ENCODE measurements around the gene OSBPL9. TPM values are rescaled to one million over a fixed set of nuclear protein-coding genes. Genes with fewer than 3 reads are reported as not detected.
"Not testable (repeated sequence)": the region's sequence is repeated elsewhere in the genome, so short reads cannot be mapped to it uniquely, and the experiment has no call there.

Gene OSBPL9
- total RNA-seq, 1 donor from 2014 or later = 78.7 TPM

DNA sequence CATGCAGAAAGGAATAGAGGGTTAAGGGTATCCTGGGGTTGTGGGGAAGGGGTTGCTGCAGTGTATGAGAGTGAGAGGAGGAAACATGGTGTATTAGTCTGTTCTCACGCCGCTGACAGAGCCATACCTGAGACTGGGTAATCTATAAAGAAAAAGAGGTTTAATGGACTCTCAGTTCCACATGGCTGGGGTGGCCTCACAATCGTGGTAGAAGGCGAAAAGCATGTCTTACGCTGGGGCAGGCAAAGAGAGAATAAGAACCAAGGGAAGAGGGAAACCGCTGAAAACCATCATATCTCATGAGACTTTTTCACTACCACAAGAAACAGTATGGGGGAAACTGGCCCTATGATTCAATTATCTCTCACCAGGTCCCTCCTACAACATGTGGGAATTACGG lies 17.7 kb downstream of the OSBPL9 start:
- FAIRE-seq (no peak), DNase-seq (ENCODE audit: low spot score in 2 of 2) (no peak)

DNA sequence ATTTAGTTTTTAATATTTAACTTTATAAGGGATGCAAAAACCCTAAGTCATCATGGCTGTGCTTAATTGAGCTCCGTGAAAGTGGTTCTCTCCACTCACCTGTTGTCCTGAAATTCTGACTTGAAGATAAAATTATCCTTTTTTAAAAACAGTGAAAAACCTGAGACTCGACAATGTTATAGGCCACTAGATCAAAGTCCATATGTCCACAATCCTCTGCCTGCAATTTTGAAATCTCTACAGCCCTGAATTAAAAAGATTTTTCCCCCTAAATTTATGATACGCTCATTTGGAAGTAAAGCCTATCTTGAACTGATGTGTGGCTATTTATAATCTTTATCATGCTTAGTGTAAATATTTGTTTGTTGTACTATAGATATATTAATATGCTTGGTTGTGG lies 18.7 kb downstream of the OSBPL9 start:
- FAIRE-seq (no peak), DNase-seq (ENCODE audit: low spot score in 2 of 2) (no peak)

DNA sequence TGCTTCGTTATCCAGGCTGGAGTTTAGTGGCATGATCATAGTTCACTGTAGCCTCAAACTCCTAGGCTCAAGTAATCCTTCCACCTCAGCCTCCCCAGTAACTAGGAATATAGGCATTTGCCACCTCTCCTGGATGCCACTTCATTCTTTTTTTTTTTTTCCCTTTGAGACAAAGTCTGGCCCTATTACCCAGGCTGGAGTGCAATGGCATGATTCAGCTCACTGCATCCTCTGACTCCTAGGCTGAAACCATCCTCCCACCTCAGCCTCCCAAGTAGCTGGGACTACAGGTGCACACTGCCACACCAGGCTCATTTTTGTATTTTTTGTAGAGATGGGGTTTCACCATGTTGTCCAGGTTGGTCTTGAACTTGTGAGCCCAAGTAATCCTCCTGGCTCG lies 19.3 kb downstream of the OSBPL9 start:
- FAIRE-seq (no peak), DNase-seq (ENCODE audit: low spot score in 2 of 2) (no peak)

DNA sequence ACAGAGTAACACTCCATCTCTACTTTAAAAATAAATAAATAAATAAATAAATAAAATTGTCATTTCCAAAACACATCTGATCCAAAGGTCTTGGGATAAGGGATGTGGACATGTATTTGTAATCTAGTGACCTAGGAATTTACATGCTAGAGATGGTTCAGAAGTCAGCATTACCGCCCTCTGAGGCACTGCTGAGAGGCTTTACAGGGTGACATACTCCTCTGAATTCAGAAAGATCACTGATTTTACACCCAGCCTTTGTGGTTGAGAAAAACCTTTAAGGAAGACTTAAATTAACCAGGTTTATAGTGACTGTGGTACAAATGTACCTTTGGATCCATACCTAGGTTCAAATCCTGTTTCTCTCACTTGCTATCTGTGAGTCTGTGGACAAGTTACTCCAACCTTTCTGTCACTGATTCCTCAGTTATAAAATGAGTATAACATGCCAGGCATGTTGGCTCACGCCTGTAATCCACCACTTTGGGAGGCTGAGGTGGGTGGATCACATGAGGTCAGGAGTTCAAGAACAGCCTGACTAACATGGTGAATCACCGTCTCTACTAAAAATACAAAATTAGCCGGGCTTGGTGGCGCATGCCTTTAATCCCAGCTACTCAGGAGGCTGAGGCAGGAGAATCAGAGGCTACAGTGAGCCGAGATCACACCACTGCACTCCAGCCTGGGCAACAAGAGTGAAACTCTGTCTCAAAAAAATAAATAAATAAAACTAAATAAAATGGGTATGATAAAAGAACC lies 20.1 kb downstream of the OSBPL9 start:
- FAIRE-seq (no peak), DNase-seq (ENCODE audit: low spot score in 2 of 2) (no peak)

DNA sequence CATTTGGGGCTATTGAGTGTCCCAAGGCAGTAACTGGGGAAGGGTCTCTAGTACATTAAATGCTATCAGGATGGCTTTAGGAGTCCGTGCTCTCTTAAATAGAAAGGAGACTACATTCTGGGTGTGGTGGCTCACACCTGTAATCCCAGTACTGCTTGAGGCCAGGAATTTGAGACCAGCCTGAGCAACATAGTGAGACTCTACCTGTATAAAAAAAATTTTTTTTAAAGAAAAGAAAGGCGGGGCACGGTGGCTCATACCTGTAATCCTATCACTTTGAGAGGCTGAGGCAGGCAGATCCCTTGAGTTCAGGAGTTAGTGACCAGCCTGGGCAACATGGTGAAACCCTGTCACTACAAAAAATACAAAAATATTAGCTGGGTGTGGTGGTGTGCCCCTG lies 21.5 kb downstream of the OSBPL9 start:
- DNase-seq (ENCODE audit: low spot score in 2 of 2) (no peak), FAIRE-seq (no peak)

DNA sequence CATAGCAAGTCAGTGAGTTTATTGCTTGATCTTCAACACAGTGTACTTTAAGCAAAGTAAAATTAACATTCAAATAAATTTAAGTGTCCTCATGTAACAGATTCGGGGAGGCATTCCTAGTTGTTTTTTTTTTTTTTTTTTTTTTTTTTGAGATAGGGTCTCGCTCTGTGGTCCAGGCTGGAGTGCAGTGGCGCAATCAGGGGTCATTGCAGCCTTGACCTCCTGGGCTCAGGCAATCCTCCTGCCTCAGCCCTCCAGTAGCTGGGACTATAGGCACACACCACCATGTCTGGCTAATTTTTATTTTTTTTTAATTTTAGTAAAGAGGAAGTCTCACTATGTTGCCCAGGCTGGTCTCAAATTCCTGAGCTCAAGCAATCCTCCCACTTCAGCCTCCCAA lies 22.8 kb downstream of the OSBPL9 start:
- DNase-seq (ENCODE audit: low spot score in 2 of 2) (no peak), FAIRE-seq (no peak)

DNA sequence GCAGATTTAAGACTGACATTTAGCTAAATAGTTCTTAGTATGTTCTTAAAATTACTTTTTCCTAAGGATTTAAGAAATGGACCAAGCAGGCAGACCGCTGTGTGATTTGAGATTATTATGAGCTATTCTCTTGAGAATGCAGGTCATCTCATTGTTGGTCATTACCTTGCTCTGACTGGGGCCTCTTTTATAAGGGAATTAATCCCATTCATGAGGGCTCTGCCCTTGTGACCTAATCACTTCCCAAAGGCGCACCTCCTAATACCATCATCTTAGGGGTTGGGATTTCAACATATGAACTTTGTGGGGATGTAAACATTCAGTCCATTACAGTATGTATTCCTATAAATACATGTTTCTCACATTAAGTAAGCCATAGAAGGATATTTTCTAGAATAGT lies 24.2 kb downstream of the OSBPL9 start:
- FAIRE-seq (no peak), DNase-seq (ENCODE audit: low spot score in 2 of 2) (no peak)

DNA sequence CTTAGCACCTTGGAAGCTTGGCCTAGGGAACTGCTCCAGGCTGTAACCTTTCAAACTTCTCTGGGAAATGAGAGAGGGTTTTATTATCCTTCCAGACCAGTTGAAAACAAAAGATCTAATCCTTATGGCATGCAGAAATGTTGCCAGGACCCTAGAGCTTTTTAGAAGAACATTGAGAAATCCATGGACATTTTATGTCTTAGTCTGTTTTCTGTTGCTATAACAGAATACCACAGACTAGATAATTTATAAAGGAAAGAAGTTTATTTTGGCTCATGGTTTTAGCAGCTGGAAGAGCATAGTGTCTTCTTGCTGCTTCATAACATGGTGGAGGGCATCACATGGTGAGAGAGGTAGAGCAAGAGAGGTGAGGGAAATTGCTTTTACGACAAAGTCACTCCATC lies 25.8 kb downstream of the OSBPL9 start:
- DNase-seq (ENCODE audit: low spot score in 2 of 2) (no peak), FAIRE-seq (no peak)

DNA sequence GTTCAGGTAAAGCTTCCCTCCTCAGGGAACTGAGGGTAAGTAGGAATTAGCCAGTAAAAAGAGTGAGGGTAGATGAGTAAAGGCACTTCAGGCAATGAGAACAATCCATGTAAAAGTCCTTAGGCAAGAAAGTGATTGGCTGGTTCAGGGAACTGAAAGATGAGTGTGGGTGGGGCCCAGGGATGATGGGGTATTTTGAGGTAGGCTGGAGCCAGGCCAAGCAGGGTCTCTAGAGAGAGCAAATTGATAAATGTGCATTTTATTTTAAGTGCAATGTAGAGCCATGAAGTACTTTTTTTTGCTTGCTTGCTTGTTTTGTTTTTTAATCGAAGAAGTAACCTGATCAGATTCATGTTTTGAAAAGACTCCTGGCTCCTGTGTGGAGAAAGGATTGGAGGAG lies 26.5 kb downstream of the OSBPL9 start:
- DNase-seq (ENCODE audit: low spot score in 2 of 2) = no peak
- FAIRE-seq = no peak

DNA sequence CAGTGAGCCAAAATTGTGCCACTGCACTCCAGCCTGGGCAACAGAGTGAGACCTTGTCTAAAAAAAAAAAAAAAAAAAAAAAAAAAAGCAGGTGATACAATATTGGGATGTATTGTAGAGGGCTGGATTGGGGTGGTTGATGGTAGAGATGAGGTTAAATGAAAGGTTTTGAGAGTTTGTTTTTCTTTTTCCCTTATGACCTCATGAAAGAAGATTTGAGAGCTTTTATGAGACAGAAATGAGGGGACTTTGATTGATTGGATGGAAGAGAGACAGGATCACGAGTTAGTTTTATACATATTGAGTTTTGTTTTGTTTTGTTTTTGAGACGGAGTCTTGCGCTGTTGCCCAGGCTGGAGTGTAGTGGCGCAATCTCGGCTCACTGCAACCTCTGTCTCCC lies 27.1 kb downstream of the OSBPL9 start:
- FAIRE-seq (no peak), DNase-seq (ENCODE audit: low spot score in 2 of 2) (no peak)

DNA sequence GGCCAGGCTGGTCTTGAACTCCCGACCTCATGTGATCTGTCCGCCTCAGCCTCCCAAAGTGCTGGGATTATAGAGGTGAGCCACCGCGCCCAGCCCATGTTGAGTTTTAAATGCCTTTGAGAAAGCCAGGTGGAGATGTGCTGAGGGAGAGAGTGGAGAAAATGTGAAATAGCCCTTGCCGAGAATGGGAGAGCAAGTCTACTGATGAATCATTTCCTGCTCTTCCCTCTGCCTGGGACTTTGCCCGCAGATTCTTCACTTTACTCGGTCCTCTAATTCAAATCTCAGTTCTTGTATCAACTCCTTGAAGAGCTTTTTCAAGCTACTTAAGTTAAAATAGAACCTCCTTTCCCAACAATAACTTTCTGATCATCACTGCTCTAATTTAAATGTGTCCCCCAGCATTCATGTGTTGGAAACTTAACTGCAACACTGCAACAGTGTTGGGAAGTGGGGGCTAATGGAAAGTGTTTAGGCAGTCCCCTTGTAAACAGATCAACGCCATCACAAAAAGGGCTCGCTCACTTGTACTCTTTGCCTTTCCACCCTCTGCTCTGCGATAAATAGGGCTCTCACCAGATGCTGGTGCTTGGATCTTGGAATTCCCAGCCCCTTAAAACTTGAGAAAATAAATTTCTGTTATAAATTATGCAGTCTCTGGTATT lies 27.8 kb downstream of the OSBPL9 start:
- no peak for FAIRE-seq
- no peak for DNase-seq (ENCODE audit: low spot score in 2 of 2)

DNA sequence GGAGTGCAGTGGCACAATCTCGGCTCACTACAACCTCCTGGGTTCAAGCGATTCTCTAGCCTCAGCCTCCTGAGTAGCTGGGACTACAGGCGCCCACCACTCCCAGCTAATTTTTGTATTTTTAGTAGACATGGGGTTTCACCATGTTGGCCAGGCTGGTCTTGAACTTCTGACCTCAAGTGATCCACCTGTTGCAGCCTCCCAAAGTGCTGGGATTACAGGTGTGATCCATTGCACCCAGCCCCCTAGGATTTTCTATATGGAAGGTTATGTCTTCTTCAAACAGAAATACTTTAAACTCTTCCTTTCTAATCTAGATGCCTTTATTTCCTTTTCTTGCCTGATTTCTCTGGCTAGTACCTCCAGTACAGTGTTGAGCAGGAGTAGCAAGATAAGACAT lies 29.7 kb downstream of the OSBPL9 start:
- FAIRE-seq; DNase-seq (ENCODE audit: low spot score in 2 of 2): not testable (repeated sequence)

DNA sequence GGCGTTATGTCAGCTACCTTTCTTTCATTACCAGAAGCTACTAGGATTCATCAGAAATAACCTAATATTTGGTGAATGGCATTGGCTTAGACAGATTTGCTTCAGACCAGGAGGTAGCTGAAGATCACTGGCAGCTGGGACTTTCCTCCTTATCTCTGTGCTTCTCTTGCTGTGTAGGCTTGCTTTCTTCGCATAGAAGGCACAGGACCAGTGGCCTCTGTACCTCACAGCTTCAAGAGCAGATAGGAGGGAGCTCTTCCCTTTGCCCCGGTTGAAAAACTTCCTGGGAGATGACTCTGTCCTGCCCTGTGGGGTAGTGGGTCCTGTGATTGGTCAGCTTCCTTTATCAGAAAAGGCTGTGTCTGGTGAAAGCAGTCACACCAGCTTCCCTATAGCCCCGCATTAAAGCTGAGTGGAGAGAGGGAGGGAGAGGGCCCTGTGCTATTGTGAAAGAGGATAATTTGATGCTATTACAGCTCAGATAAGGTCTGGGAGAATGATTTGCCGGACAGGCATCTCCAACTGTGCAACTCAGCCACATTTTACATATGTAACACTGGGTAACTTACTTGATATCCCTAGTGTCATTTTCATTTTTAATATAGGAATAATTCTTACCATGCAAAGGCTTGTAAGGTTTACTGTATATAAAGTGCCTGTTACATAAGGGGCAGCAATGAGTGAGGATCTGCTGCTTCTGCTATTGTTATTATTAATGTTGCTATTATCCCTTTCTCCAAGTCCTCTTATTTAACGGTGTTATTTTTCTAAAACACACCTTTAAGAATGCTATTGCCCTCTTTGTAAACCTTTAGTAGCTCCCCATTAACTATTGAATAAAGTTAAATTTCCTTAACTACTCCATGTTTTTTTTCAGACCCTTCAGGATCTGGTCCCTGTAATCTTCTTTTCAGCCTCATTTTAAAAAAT lies 31.6 kb downstream of the OSBPL9 start:
- FAIRE-seq (no peak), DNase-seq (ENCODE audit: low spot score in 2 of 2) (no peak)

DNA sequence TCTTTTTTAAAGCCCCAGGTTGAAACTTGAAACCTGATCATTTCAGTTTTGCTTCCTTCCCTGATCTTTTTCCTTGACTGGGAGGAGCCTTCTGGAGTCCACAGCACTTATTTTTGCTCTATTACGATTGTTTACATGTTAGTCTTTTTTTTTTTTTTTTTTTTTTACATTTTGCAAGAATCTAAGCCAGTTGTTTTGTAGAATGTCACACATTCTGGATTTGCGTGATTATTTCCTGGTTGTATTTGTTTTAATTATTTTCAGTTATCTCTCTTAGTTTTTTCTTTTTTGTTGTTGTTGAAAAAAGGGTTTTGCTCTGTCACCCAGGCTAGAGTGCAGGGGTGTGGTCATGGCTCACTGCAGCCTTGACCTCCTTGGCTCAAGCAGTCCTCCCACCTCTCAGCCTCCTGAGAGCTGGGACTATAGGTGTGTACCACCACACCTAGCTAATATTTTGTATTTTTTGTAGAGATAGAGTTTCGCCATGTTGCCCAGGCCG lies 32.8 kb downstream of the OSBPL9 start:
- no peak for DNase-seq (ENCODE audit: low spot score in 2 of 2)
- FAIRE-seq = no peak

DNA sequence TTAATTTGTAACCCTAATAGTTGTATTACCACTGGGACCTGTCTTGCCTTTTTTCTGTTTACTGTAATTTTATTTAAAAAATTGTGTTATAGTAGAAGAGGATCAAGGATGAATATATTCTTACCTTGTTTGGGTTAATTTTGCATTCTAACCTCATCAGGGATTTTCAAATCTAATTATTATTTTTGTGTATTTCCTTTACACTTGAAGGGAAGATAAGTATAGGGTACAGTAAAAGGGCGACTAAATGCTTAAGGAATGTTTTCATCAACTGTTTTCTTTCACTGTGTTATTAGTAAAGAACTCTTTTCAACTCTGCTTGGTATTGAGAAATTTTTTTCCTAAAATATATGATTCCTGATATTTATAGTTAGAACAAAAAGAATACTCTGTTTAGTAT lies 33.3 kb downstream of the OSBPL9 start:
- no peak for FAIRE-seq
- no peak for DNase-seq (ENCODE audit: low spot score in 2 of 2)

DNA sequence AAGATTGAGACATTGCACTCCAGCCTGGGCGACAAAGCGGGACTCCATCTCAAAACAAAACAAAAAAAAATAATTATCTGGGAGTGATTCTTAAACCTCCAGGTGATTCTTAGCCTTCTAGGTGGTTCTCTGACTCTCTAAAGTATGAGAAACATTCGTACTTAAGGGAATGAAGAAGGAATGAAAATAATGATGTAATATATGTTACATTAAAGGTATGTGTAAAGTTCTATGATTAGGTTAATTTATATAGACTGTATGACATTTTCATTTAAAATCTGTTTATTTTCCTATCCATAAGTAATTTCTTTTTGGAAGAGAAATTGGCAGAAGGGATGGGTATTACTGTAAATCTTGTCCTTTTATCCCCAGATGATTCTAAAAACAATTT lies 34.7 kb downstream of the OSBPL9 start:
- DNase-seq (ENCODE audit: low spot score in 2 of 2) = no peak
- FAIRE-seq = no peak

DNA sequence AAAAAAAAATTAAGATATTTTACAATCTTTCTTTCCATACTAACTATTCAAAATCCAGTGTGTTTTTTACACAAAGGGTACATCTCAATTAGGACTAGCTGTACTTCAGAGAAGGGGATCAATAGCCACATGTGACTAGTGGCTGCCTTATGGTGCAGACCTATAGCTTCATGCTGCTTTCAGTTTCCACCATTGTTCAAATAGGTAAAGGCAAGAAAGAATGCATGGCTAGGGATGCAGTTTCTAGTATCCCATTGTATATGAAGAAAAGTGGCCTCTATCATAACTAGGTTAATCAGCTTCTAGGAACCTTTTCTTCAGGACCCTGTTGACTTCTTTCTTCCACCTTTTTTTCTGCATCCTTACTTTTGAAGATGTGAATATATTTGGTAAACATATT lies 35.7 kb downstream of the OSBPL9 start:
- DNase-seq (ENCODE audit: low spot score in 2 of 2) = no peak
- no peak for FAIRE-seq

DNA sequence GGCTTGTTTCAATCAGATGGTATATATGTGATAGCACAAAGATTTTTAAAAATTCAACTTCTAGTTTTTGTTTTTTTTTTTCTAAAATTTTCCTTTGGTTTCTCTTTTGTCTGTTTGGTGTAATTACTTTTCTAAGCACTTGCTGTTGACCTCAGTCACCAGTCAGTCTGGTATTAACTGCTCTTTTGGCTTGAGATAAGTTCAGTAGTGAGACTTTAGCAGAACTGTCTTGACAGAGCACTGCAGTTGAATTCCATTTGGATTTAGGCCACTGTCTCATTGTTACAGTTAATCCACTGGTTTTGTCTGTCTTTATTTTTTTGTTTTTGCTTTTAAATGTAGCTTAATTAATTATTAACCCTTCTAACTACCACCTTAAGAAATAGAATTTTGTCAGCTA lies 36.2 kb downstream of the OSBPL9 start:
- DNase-seq (ENCODE audit: low spot score in 2 of 2) (no peak), FAIRE-seq (no peak)

DNA sequence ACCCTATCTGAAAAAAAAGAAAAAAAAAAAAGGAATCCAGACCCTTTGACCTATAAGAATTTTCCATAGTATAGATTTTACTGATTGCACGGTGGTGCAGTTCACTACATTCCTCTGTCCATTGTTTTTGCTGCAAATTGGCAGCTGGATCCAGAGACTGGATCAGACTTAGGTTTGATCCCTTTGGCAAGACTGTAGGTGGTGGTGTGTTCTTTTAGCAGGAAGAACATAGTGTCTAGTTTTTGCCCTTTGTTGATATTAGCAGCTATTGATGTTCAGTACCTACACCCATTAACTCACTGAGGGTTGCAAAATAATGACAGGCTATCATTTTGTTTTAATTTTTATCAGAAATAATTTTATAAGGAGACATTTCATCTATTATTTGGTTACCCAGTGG lies 37.1 kb downstream of the OSBPL9 start:
- no peak for FAIRE-seq

DNA sequence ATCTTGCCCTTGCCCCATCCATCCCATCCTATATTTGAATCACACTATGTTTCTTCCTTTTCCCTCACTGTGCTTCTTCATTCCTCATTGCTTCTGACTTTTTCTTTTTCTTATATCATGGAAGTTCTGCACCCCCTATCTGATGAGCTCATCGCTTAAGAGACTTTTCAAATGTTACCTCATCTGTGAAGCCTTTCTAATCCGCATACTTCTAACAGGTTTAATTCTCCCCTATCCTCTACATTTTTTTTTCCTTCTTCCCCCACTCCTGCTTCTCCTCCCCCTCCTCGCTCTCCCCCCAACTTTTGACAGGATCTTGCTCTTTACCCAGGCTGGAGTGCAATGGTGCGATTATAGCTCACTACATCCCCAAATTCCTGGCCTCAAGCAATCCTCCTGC lies 39.5 kb downstream of the OSBPL9 start:
- FAIRE-seq (no peak), DNase-seq (ENCODE audit: low spot score in 2 of 2) (no peak)

More for the DNA sequence above, 37.1 kb downstream of the OSBPL9 start:
- no peak for DNase-seq (ENCODE audit: low spot score in 2 of 2)

DNA sequence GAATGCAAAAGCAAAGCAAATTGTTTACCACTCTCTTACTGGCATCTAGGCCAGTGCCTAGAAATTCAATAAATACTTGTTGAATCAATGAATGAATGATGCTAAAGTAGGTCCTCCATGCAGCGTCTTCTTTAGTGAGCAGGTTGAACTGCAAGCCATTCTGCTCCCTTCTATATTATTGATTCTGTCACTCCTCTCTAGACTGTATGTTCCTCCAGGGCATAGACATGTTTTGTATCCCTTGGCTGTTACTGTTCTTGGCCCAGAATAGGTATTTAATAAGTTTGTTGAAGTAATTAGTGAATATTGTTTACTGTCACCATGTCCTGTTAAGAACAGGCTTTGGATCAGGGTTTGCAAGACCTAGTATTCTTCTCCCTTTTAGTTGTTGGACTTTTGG lies 43.7 kb downstream of the OSBPL9 start:
- FAIRE-seq = no peak
- DNase-seq (ENCODE audit: low spot score in 2 of 2) = no peak
